DND-41 (cell line): ENCODE data around the gene NBEAL2.

Source experiments
- ATAC-seq: fragments of 200-7000 bp; cut with Tn5 transposase; 3 replicates; pipeline ENCODE4 v1.9.1; 2021; ENCODE audit warnings: low read depth; ENCODE audit not compliant: insufficient read depth
- DNase-seq: peaks from one replicate; pipeline ENCODE4 v3.0.0-alpha.2; 2020
- H2AFZ ChIP-seq: 2 replicates; pipeline ENCODE4 v1.6.0; 2012; ENCODE audit warnings: low read depth, low read length
- H3K27ac ChIP-seq: 2 replicates; pipeline ENCODE4 v1.5.1; 2012; ENCODE audit warnings: low read length, inconsistent platforms
- H3K27me3 ChIP-seq: fragments of 200-600 bp; sonication (generic); 2 replicates; pipeline ENCODE4 v1.6.0; 2012; ENCODE audit warnings: low read length, mild to moderate bottlenecking, inconsistent platforms; ENCODE audit not compliant: insufficient read depth, poor library complexity
- H3K36me3 ChIP-seq: 2 replicates; pipeline ENCODE4 v1.5.1; 2012; ENCODE audit warnings: low read length, inconsistent platforms; ENCODE audit not compliant: insufficient read depth
- H3K4me1 ChIP-seq: 2 replicates; pipeline ENCODE4 v1.5.1; 2012; ENCODE audit warnings: mild to moderate bottlenecking, low read length; ENCODE audit not compliant: insufficient read depth
- H3K4me2 ChIP-seq: 2 replicates; pipeline ENCODE4 v1.6.0; 2012; ENCODE audit warnings: mild to moderate bottlenecking, moderate library complexity, low read length, inconsistent platforms; ENCODE audit not compliant: insufficient read depth
- H3K4me3 ChIP-seq, 2 experiments: fragments of 200-600 bp in 1 of 2; shearing (Covaris generic) in 1 of 2; 2 replicates each; pipeline ENCODE4 v1.5.1; 2012 to 2016; ENCODE audit warnings: inconsistent platforms in 2 of 2, low read length in 2 of 2, mild to moderate bottlenecking in 2 of 2, low read depth in 1 of 2, moderate library complexity in 1 of 2
- H3K79me2 ChIP-seq: 2 replicates; pipeline ENCODE4 v1.6.0; 2012; ENCODE audit warnings: low read length, inconsistent platforms; ENCODE audit not compliant: insufficient read depth
- H3K9ac ChIP-seq: 2 replicates; pipeline ENCODE4 v1.6.0; 2012; ENCODE audit warnings: low read depth, mild to moderate bottlenecking, inconsistent platforms, low read length, moderate library complexity
- H3K9me3 ChIP-seq: 2 replicates; pipeline ENCODE4 v1.5.1; 2012; ENCODE audit warnings: low read length, moderate library complexity, mild to moderate bottlenecking, inconsistent platforms; ENCODE audit not compliant: insufficient read depth, severe bottlenecking
- H4K20me1 ChIP-seq: 2 replicates; pipeline ENCODE4 v1.6.0; 2012; ENCODE audit warnings: low read length; ENCODE audit not compliant: insufficient read depth
- EZH2 ChIP-seq: IDR thresholded peaks from 3 replicates; pipeline ENCODE4 v1.6.1; 2012; ENCODE audit warnings: borderline replicate concordance, low read depth, mild to moderate bottlenecking, moderate library complexity, low read length, inconsistent platforms; ENCODE audit not compliant: severe bottlenecking
- TF ChIP-seq, protein P1 (sequence below): IDR thresholded peaks from 2 replicates; pipeline ENCODE4 v1.5.1; 2012; ENCODE audit warnings: borderline replicate concordance, low read length, moderate library complexity, mild to moderate bottlenecking; ENCODE audit not compliant: poor library complexity, severe bottlenecking; ENCODE audit errors: extremely low read depth

The NBEAL2 gene

DNA sequence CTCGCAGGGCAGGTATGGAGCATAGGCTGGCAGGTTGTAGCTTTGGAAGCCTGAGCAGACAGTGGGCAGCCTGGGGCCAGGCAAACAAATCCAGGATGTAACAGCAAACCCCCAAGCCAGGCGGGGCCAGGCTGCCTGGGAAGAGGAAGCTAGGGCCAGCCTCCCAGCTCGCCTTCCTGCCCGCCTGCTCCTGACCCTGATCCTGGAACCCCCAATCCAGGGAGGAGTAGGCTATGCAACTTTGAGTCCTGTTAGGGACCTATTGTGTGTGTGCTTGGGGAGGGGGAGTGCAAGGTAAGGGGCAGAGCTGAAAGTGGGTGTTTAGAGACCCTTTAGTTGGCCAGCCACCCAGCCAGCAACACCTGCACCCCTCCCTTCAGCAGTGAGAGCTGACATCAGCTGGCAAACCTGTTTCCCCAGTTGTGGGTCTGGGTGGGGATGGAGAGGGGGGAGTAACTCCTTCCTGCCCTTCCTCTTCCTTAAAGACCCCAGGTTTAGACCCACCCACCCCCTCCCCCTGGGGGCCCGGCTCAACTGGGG is 2.5 kb downstream of the NBEAL2 start:
- peaks cover 82% of the 10 kb centered on the region for H3K4me1 ChIP-seq
- peak overlapping the region in 1 of 2 experiments; percentile 41; a peak in 2 of 4 replicates for H3K4me3 ChIP-seq
- peaks cover 85% of the 10 kb centered on the region for H3K79me2 ChIP-seq
- H3K9me3 ChIP-seq = no peaks in the 10 kb centered on the region
- H3K4me2 ChIP-seq = peak overlapping the region; percentile 50
- H4K20me1 ChIP-seq = peaks cover 15% of the 10 kb centered on the region
- DNase-seq (no peak), ATAC-seq (no peak)
- no peak overlapping the region for H2AFZ ChIP-seq
- H3K27ac ChIP-seq = peak overlapping the region; percentile 58
- TF ChIP-seq EZH2 = no peak
- TF ChIP-seq, protein P1, sequence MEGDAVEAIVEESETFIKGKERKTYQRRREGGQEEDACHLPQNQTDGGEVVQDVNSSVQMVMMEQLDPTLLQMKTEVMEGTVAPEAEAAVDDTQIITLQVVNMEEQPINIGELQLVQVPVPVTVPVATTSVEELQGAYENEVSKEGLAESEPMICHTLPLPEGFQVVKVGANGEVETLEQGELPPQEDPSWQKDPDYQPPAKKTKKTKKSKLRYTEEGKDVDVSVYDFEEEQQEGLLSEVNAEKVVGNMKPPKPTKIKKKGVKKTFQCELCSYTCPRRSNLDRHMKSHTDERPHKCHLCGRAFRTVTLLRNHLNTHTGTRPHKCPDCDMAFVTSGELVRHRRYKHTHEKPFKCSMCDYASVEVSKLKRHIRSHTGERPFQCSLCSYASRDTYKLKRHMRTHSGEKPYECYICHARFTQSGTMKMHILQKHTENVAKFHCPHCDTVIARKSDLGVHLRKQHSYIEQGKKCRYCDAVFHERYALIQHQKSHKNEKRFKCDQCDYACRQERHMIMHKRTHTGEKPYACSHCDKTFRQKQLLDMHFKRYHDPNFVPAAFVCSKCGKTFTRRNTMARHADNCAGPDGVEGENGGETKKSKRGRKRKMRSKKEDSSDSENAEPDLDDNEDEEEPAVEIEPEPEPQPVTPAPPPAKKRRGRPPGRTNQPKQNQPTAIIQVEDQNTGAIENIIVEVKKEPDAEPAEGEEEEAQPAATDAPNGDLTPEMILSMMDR = no peak
- H3K27me3 ChIP-seq = no peaks in the 10 kb centered on the region
- H3K36me3 ChIP-seq = peaks cover 8% of the 10 kb centered on the region; the same call in 1 of the 2 replicates
- peak overlapping the region; percentile 32 for H3K9ac ChIP-seq

DNA sequence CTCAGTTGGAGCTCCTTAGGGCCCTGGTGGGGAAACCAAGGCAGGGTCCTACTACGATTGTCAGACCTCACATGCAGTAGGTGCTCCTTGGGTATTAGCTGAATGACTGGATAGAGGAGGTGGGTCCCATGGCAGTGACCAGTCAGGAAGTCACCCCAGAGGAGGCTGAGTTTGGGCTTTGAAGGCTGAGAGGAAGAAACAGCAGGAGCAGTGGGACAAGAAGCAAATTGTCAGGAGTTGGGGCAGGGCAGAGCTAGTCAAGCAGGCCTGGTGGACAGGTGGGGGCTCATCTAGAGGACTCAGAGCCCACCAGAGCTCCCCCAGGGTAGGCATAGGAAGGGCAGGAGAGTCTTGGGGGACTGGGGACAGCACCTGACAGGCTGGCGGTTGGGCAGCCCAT is 3.1 kb downstream of the NBEAL2 start:
- H2AFZ ChIP-seq = no peak overlapping the region
- H3K9ac ChIP-seq = no peak overlapping the region
- H3K27ac ChIP-seq = peak overlapping the region; percentile 48
- no peaks in the 10 kb centered on the region for H3K27me3 ChIP-seq
- peaks cover 8% of the 10 kb centered on the region; the same call in 1 of the 2 replicates for H3K36me3 ChIP-seq
- H4K20me1 ChIP-seq = peaks cover 15% of the 10 kb centered on the region
- no peaks in the 10 kb centered on the region for H3K9me3 ChIP-seq
- H3K4me2 ChIP-seq = peak overlapping the region; percentile 27
- H3K4me1 ChIP-seq = peaks cover 83% of the 10 kb centered on the region
- DNase-seq (no peak), ATAC-seq (no peak)
- no peak for TF ChIP-seq EZH2
- TF ChIP-seq, protein P1 = no peak
- H3K79me2 ChIP-seq = peaks cover 85% of the 10 kb centered on the region
- H3K4me3 ChIP-seq = no peak overlapping the region

DNA sequence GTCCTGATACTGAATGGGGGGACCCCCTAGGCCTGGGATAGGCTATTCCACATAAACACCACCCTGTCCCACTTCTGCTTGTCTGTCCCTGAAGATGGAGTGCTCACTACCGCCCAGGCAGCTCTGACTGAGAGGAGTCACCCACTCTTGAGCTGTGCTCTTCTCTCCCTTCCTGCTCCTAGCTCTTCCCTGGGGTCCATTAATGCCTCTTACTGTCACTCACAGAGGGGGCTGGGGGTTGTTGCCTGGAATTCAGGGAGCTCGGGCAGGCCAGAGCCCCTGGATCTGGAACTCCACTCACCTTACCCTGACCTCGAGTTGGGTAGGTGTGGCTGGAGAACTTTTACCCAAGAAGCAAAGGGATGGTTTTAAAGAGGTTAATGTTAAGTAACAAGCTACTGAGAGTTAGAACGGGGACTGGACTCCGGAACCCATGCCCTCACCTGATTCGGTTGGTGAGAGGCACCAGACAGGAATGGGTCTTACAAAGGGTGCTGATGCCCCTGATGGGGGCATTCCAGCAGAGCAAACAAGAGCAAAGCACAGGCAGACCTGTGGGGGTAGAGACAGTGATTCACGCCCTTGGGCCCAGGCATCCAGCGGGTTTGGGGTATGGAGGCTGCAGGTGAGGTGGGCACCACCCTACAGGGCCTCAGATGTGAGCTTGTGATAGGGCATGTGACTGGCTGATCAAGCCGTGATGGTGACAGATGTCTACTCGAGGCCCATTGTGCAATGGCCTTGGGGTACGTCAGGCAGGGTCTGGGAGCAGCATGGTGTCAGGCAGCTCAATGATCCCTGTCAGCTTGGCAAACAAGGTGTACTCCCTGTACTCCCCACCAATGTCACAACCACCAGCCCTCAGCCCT is 5.4 kb downstream of the NBEAL2 start:
- H3K79me2 ChIP-seq = peaks cover 78% of the 10 kb centered on the region
- H3K36me3 ChIP-seq = peaks cover 26% of the 10 kb centered on the region
- no peaks in the 10 kb centered on the region for H3K9me3 ChIP-seq
- no peaks in the 10 kb centered on the region for H3K27me3 ChIP-seq
- DNase-seq (no peak), ATAC-seq (no peak)
- H3K9ac ChIP-seq = no peak overlapping the region
- peak overlapping the region; percentile 12; the same call in 1 of the 2 replicates for H3K4me2 ChIP-seq
- no peak for TF ChIP-seq EZH2
- TF ChIP-seq, protein P1 = no peak
- H3K27ac ChIP-seq = peak overlapping the region; percentile 94
- H3K4me1 ChIP-seq = peaks cover 82% of the 10 kb centered on the region
- no peak overlapping the region for H2AFZ ChIP-seq
- H4K20me1 ChIP-seq = peaks cover 19% of the 10 kb centered on the region
- no peak overlapping the region for H3K4me3 ChIP-seq
